Measurements from ENCODE around the gene HNRNPA2B1.

GRCh38 chr7:26149391-26149977 lies 51.1 kb downstream of the HNRNPA2B1 start:
- no peak for TF ChIP-seq POLR2A (IDR thresholded peaks at IDR 0.05)
- TF ChIP-seq CTCF (IDR thresholded peaks at IDR 0.05), result no peak
